NCI-H526 (cell line): ENCODE results near the gene OCRL.
A peak's percentile ranks its signal among the peaks of the same experiment; 100 is the strongest.

Experiments used
- DNase-seq, 2 experiments: peaks; one replicate each; lab custom pipeline; 2025; lab: John Stamatoyannopoulos, UW

OCRL gene

GRCh38 chrX:129585691-129586090, 45.6 kb downstream of the OCRL start:
- no peak for DNase-seq

GRCh38 chrX:129586446-129586845, 46.4 kb downstream of the OCRL start:
- no peak for DNase-seq

- DNase-seq = no peak
Observed at GRCh38 chrX:129590596-129590995, 50.5 kb downstream of the OCRL start.

- DNase-seq = no peak
Observed at GRCh38 chrX:129593137-129593536, 53.1 kb downstream of the OCRL start.

GRCh38 chrX:129594781-129595180, 54.7 kb downstream of the OCRL start:
- no peak for DNase-seq

- DNase-seq = no peak
Observed at GRCh38 chrX:129596077-129596476, 56.0 kb downstream of the OCRL start.

- no peak for DNase-seq
Observed at GRCh38 chrX:129597905-129598304, 57.8 kb downstream of the OCRL start.

- no peak for DNase-seq
Observed at GRCh38 chrX:129599499-129599898, 59.4 kb downstream of the OCRL start.

GRCh38 chrX:129599996-129600395, 59.9 kb downstream of the OCRL start:
- DNase-seq = no peak

GRCh38 chrX:129600981-129601424, 60.9 kb downstream of the OCRL start:
- DNase-seq = peak in 1 of 2 experiments; percentile 41

GRCh38 chrX:129606918-129607317, 66.9 kb downstream of the OCRL start:
- peak; percentile 23 to 58 for DNase-seq

GRCh38 chrX:129608496-129608895, 68.4 kb downstream of the OCRL start:
- DNase-seq = no peak

- peak in 1 of 2 experiments; percentile 7 for DNase-seq
Observed at GRCh38 chrX:129609395-129609794, 69.3 kb downstream of the OCRL start.

- no peak for DNase-seq
Observed at GRCh38 chrX:129612396-129612795, 72.3 kb downstream of the OCRL start.

- no peak for DNase-seq
Observed at GRCh38 chrX:129613596-129613995, 73.5 kb downstream of the OCRL start.

GRCh38 chrX:129614481-129615255, 74.6 kb downstream of the OCRL start:
- DNase-seq = no peak

- DNase-seq = no peak
Observed at GRCh38 chrX:129617420-129617819, 77.4 kb downstream of the OCRL start.

GRCh38 chrX:129618997-129619396, 78.9 kb downstream of the OCRL start:
- no peak for DNase-seq

- DNase-seq = no peak
Observed at GRCh38 chrX:129622757-129623301, 82.8 kb downstream of the OCRL start.

GRCh38 chrX:129626026-129626425, 86.0 kb downstream of the OCRL start:
- peak; percentile 61 to 76 for DNase-seq

- DNase-seq = no peak
Observed at GRCh38 chrX:129629837-129630236, 89.8 kb downstream of the OCRL start.

- no peak for DNase-seq
Observed at GRCh38 chrX:129631849-129632248, 91.8 kb downstream of the OCRL start.

GRCh38 chrX:129632443-129632842, 92.4 kb downstream of the OCRL start:
- DNase-seq = no peak

- no peak for DNase-seq
Observed at GRCh38 chrX:129634541-129634940, 94.5 kb downstream of the OCRL start.
